GM12864 (cell line): ENCODE data around the gene TTLL1.
A peak's percentile ranks its signal among the peaks of the same experiment; 100 is the strongest.

Experiments used
- DNase-seq: peaks from one replicate; pipeline ENCODE4 v3.0.0-alpha.2; 2011; ENCODE audit warnings: low read depth
- H3K4me3 ChIP-seq: 2 replicates; pipeline ENCODE4 v1.5.1; 2011; ENCODE audit warnings: mild to moderate bottlenecking, low read depth, low read length, control low read depth
- CTCF ChIP-seq: IDR thresholded peaks from 2 replicates; pipeline ENCODE4 v1.5.1; 2011; ENCODE audit warnings: low read depth, mild to moderate bottlenecking, moderate library complexity, low read length, control low read depth, inconsistent platforms; ENCODE audit errors: missing control alignments

TTLL1 gene

GRCh38 chr22:43099095-43099494, 9.9 kb upstream of the TTLL1 start:
- no peak for TF ChIP-seq CTCF
- no peak overlapping the region for H3K4me3 ChIP-seq
- DNase-seq: no peak

DNA sequence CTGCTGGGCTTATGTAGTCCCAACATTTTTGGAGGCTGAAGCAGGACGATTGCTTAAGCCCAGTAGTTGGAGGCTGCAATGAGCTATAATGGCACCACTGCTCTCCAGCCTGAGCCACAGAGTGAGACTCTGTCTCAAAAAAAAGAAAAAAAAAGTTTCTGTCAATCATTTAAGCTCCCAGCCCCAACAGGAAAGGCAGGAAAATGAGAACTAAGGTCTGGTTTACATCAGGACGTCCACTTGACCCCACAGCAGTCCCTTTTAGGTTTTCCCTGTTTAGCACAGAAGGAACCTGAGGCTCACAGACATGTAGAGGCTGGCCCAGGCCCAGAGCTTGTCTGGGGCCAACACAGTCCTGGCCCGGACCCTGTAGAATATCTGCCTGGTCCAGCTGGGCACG, 9.2 kb upstream of the TTLL1 start:
- H3K4me3 ChIP-seq: no peak overlapping the region
- TF ChIP-seq CTCF: no peak
- no peak for DNase-seq

DNA sequence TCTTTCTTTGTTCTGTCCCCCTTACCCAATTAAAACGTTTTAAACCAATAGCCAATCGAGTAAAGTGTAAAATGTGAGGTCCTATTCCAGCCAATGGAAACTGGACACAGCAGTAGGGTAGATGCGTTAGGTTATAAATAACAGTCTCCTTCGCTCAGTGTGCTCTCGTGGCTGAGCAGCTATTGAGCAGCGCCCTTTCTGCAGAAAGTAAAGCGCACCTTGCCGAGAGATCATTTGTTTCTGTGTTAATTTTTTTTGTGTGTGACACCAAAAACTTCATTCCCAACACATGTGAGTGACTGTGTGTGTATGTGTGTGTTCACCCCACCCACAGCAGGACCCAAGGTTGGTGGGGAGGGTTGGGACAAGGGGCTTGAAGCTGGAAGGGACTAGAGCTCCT, 7.2 kb upstream of the TTLL1 start:
- no peak for TF ChIP-seq CTCF
- H3K4me3 ChIP-seq: no peak overlapping the region
- DNase-seq: no peak

DNA sequence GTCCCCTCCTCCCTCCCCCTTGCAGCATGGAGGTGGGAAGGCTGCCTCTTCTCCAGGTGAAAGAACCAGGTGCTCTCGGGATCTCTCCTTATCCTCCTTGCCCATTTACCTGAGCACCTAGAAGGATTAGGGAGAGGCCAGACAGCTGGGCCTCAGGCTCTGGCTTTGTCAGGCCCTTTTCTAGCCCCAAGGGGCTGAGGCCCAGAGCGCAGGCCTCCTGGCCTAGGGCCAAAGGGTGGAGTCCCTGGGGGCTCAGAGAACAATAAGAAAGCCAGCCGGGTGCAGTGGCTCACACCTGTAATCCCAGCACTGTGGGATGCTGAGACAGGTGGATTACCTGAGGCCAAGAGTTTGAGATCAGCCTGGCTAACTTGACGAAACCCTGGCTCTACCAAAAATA, 5.4 kb upstream of the TTLL1 start:
- TF ChIP-seq CTCF: no peak
- no peak overlapping the region for H3K4me3 ChIP-seq
- DNase-seq: no peak

DNA sequence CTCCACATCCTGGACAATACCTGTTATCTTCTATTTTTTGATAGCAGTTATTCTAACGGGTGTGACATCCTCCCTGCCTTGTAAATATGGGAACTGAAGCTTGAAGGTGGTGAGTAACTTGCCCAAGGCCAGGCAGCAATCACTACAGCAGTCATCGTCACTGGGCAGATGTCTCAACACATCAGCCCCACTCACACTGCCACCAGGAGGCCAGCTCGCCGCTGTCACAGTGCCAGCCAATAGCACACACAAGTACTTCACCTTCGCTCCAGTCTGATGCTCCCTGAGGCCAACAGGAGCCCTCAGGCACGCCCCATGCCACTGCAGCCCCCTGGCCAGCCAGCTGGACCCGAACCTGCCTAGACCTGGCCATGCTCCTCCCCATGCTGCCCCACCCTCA, 4.9 kb upstream of the TTLL1 start:
- TF ChIP-seq CTCF: no peak
- H3K4me3 ChIP-seq: no peak overlapping the region
- DNase-seq: no peak

DNA sequence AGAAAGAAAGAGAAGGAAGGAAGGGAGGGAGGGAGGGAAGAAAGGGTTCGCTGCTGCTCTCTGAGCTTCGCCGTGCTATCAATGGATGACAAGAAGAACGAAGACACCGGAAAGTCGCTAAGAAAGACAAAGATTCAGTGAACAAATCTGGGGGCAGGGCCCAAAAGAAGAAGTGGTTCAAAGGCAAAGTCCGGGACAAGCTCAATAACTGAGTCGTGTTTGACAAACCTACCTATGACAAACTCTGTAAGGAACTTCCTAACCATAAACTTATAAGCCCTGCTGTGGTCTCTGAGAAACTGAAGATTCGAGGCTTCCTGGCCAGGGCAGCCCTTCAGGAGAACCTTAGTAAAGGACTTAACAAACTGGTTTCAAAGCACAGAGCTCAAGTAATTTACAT, 2.9 kb upstream of the TTLL1 start:
- no peak overlapping the region for H3K4me3 ChIP-seq
- TF ChIP-seq CTCF: no peak
- no peak for DNase-seq

- peak; percentile 57 for TF ChIP-seq CTCF
- no peak overlapping the region for H3K4me3 ChIP-seq
- DNase-seq: peak; percentile 70
These were observed 1.1 kb upstream of the TTLL1 start for GRCh38 chr22:43090130-43090789.
